Activated T-cell treated with anti-CD3 and anti-CD28 coated beads, Interleukin-2, amount 50 U/mL, for 4 hours (primary cell): Measurements from ENCODE around the gene BRIP1. TPM values are rescaled to one million over a fixed set of nuclear protein-coding genes. Genes with fewer than 3 reads are reported as not detected.
"Not testable (repeated sequence)": the region's sequence is repeated elsewhere in the genome, so short reads cannot be mapped to it uniquely, and the experiment has no call there.

Experiments used
- ATAC-seq, 2 donors: fragments of 200-7000 bp; cut with Tn5 transposase; one replicate each; pipeline ENCODE4 v1.10.0; 2021
- DNase-seq: peaks from one replicate; pipeline ENCODE4 v3.0.0-alpha.2; 2020
- H3K27me3 Mint-ChIP-seq: one replicate; pipeline ENCODE4 v1.8.0; 2021; ENCODE audit warnings: low read depth, mixed read lengths
- H3K36me3 Mint-ChIP-seq: one replicate; pipeline ENCODE4 v1.8.0; 2022; ENCODE audit warnings: mixed read lengths; ENCODE audit not compliant: insufficient read depth
- H3K4me1 Mint-ChIP-seq: one replicate; pipeline ENCODE4 v1.8.0; 2021; ENCODE audit warnings: low read depth, mixed read lengths
- H3K4me3 Mint-ChIP-seq: one replicate; pipeline ENCODE4 v1.8.0; 2021; ENCODE audit warnings: mild to moderate bottlenecking, moderate library complexity, mixed read lengths
- H3K9me3 Mint-ChIP-seq: one replicate; pipeline ENCODE4 v1.8.0; 2021; ENCODE audit warnings: mixed read lengths
- total RNA-seq, 3 donors: library from RNA; stranded (reverse); gene quantifications; one replicate each; pipeline ENCODE4 v1.2.1, GENCODE V29; 2021

The BRIP1 gene
- total RNA-seq, 3 donors from 2014 or later: 5.0 to 5.8 (median 5.1) TPM

- no peaks in the 10 kb centered on the region for H3K27me3 Mint-ChIP-seq
- H3K9me3 Mint-ChIP-seq: no peaks in the 10 kb centered on the region
- ATAC-seq (no peak), DNase-seq (no peak)
- no peaks in the 10 kb centered on the region for H3K4me1 Mint-ChIP-seq
- no peak overlapping the region for H3K4me3 Mint-ChIP-seq
- H3K36me3 Mint-ChIP-seq: peaks cover 11% of the 10 kb centered on the region
Observed at GRCh38 chr17:61827649-61828395, 35.5 kb downstream of the BRIP1 start.

GRCh38 chr17:61826866-61827265 is 36.5 kb downstream of the BRIP1 start:
- not testable (repeated sequence) for H3K27me3 Mint-ChIP-seq, H3K4me3 Mint-ChIP-seq, H3K9me3 Mint-ChIP-seq

GRCh38 chr17:61826198-61826597 is 37.1 kb downstream of the BRIP1 start:
- H3K36me3 Mint-ChIP-seq: peaks cover 15% of the 10 kb centered on the region
- H3K4me3 Mint-ChIP-seq, H3K4me1 Mint-ChIP-seq: not testable (repeated sequence)

More at GRCh38 chr17:61826866-61827265, 36.5 kb downstream of the BRIP1 start:
- H3K36me3 Mint-ChIP-seq: peaks cover 12% of the 10 kb centered on the region
- not testable (repeated sequence) for DNase-seq, ATAC-seq, H3K4me1 Mint-ChIP-seq

GRCh38 chr17:61825448-61826137 is 37.7 kb downstream of the BRIP1 start:
- no peaks in the 10 kb centered on the region for H3K27me3 Mint-ChIP-seq
- no peaks in the 10 kb centered on the region for H3K9me3 Mint-ChIP-seq
- peaks cover 3% of the 10 kb centered on the region for H3K4me1 Mint-ChIP-seq
- peaks cover 15% of the 10 kb centered on the region for H3K36me3 Mint-ChIP-seq
- H3K4me3 Mint-ChIP-seq: no peak overlapping the region
- DNase-seq: no peak
- ATAC-seq: no peak

More at GRCh38 chr17:61826198-61826597, 37.1 kb downstream of the BRIP1 start:
- DNase-seq, H3K9me3 Mint-ChIP-seq, ATAC-seq, H3K27me3 Mint-ChIP-seq: not testable (repeated sequence)

GRCh38 chr17:61822326-61823285 is 40.7 kb downstream of the BRIP1 start:
- peaks cover 15% of the 10 kb centered on the region for H3K36me3 Mint-ChIP-seq
- ATAC-seq (no peak), DNase-seq (no peak)
- no peak overlapping the region for H3K4me3 Mint-ChIP-seq
- H3K9me3 Mint-ChIP-seq: no peaks in the 10 kb centered on the region
- no peaks in the 10 kb centered on the region for H3K27me3 Mint-ChIP-seq
- H3K4me1 Mint-ChIP-seq: peaks cover 3% of the 10 kb centered on the region

- Mint-ChIP-seq H3K36me3 (peaks cover 10% of the 10 kb centered on the region), H3K27me3 (no peaks in the 10 kb centered on the region), H3K4me3 (no peak overlapping the region), H3K9me3 (no peaks in the 10 kb centered on the region), H3K4me1 (peaks cover 6% of the 10 kb centered on the region)
- ATAC-seq (no peak), DNase-seq (no peak)
Observed at GRCh38 chr17:61821655-61822054, 41.7 kb downstream of the BRIP1 start.

- not testable (repeated sequence) for H3K36me3 Mint-ChIP-seq, H3K9me3 Mint-ChIP-seq, H3K27me3 Mint-ChIP-seq, H3K4me1 Mint-ChIP-seq, DNase-seq, H3K4me3 Mint-ChIP-seq, ATAC-seq
Observed at GRCh38 chr17:61819265-61819664, 44.1 kb downstream of the BRIP1 start.

GRCh38 chr17:61818225-61818624 is 45.1 kb downstream of the BRIP1 start:
- ATAC-seq (no peak), DNase-seq (no peak)
- H3K9me3 Mint-ChIP-seq: no peaks in the 10 kb centered on the region
- H3K36me3 Mint-ChIP-seq: peaks cover 10% of the 10 kb centered on the region
- no peak overlapping the region for H3K4me3 Mint-ChIP-seq
- H3K4me1 Mint-ChIP-seq: peaks cover 9% of the 10 kb centered on the region
- H3K27me3 Mint-ChIP-seq: no peaks in the 10 kb centered on the region

- Mint-ChIP-seq H3K27me3 (no peaks in the 10 kb centered on the region), H3K4me3 (no peak overlapping the region), H3K9me3 (no peaks in the 10 kb centered on the region), H3K4me1 (peaks cover 8% of the 10 kb centered on the region), H3K36me3 (peaks cover 10% of the 10 kb centered on the region)
- ATAC-seq: no peak
- DNase-seq: no peak
Observed at GRCh38 chr17:61817452-61817851, 45.9 kb downstream of the BRIP1 start.

- Mint-ChIP-seq H3K36me3 (peaks cover 7% of the 10 kb centered on the region), H3K4me1 (peaks cover 6% of the 10 kb centered on the region), H3K4me3 (no peak overlapping the region), H3K9me3 (no peaks in the 10 kb centered on the region), H3K27me3 (no peaks in the 10 kb centered on the region)
- DNase-seq (no peak), ATAC-seq (no peak)
Observed at GRCh38 chr17:61816538-61816937, 46.8 kb downstream of the BRIP1 start.

GRCh38 chr17:61815863-61816503 is 47.3 kb downstream of the BRIP1 start:
- no peak for ATAC-seq
- H3K4me1 Mint-ChIP-seq: peaks cover 6% of the 10 kb centered on the region
- no peak for DNase-seq
- H3K27me3 Mint-ChIP-seq: no peaks in the 10 kb centered on the region
- H3K9me3 Mint-ChIP-seq: no peaks in the 10 kb centered on the region
- no peak overlapping the region for H3K4me3 Mint-ChIP-seq
- H3K36me3 Mint-ChIP-seq: peaks cover 7% of the 10 kb centered on the region

GRCh38 chr17:61814485-61814884 is 48.8 kb downstream of the BRIP1 start:
- no peak for ATAC-seq
- Mint-ChIP-seq H3K9me3 (no peaks in the 10 kb centered on the region), H3K4me1 (peaks cover 7% of the 10 kb centered on the region), H3K27me3 (no peaks in the 10 kb centered on the region), H3K36me3 (peaks cover 6% of the 10 kb centered on the region), H3K4me3 (no peak overlapping the region)
- DNase-seq: no peak

GRCh38 chr17:61813211-61813610 is 50.1 kb downstream of the BRIP1 start:
- H3K4me1 Mint-ChIP-seq: peaks cover 7% of the 10 kb centered on the region
- H3K9me3 Mint-ChIP-seq: no peaks in the 10 kb centered on the region
- H3K4me3 Mint-ChIP-seq: no peak overlapping the region
- no peaks in the 10 kb centered on the region for H3K27me3 Mint-ChIP-seq
- DNase-seq (no peak), ATAC-seq (no peak)
- peaks cover 2% of the 10 kb centered on the region for H3K36me3 Mint-ChIP-seq

- DNase-seq (no peak), ATAC-seq (no peak)
- peaks cover 7% of the 10 kb centered on the region for H3K4me1 Mint-ChIP-seq
- no peak overlapping the region for H3K4me3 Mint-ChIP-seq
- no peaks in the 10 kb centered on the region for H3K27me3 Mint-ChIP-seq
- no peaks in the 10 kb centered on the region for H3K9me3 Mint-ChIP-seq
- peaks cover 2% of the 10 kb centered on the region for H3K36me3 Mint-ChIP-seq
Observed at GRCh38 chr17:61812747-61813146, 50.6 kb downstream of the BRIP1 start.
